Astrocyte of the cerebellum (primary cell): ENCODE measurements around the gene UBE2J1.
A peak's percentile ranks its signal among the peaks of the same experiment; 100 is the strongest.
"Not testable (repeated sequence)": the region's sequence is repeated elsewhere in the genome, so short reads cannot be mapped to it uniquely, and the experiment has no call there.

ENCODE experiments used
- DNase-seq: peaks from one replicate; pipeline ENCODE4 v3.0.0-alpha.2; 2011; ENCODE audit warnings: low read depth
- H3K4me3 ChIP-seq: 2 replicates; pipeline ENCODE4 v1.5.1; 2011; ENCODE audit warnings: mild to moderate bottlenecking, low read depth, low read length, moderate library complexity
- in situ Hi-C: cut with HindIII; loops from 2 replicates; pipeline ENCODE4 v1.10.0; 2017; ENCODE audit warnings: low sequenced_read_pairs
- TF ChIP-seq, protein P1 (sequence below): IDR thresholded peaks from 2 replicates; pipeline ENCODE4 v1.5.1; 2012; ENCODE audit warnings: low read length, low read depth, moderate library complexity, mild to moderate bottlenecking; ENCODE audit errors: missing control alignments

Gene UBE2J1

DNA sequence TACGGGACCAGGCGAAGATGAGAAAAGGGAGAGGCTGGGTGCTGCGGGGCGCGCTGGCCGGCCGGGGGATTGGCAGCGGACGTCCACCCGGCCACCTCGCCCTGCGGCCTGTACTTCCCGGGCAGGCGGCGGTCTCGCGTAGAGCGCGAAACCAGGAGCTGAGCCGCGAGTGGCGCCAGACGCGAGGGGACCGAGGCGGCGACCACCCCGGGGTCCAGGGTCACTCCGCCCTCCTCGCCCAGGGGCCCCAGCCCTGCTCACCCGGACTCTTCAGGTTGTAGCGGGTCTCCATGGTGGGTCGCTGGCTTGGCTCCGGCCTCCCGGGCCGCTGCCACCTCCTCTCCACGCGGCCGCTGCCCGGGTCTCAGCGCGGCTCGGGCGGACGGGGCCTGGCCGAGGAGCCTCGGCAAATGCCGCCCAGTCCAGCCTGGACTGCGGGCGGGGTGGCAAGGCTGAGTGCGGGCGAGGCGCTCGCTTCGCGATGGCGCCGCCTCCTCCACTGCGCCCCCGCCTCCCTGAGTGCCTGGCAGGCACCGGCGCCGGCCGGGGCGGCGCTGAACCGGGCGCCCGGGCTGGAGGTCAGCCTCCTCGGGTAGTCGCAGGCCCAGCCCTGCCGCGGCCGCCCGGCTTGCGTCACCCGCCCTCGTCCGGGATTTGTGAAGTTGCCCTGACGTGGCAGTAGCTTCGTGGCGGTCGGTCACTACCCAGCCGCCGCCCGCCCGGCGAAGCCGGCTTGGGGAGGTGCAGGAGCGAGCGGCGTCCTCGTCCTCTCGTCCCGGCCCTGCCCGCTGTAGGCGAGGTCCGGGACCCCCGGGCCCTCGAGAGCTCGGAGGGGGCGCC lies at the start of gene UBE2J1:
TSS of gene UBE2J1 (minus strand) at position 445 of the 840 bp plus-strand sequence. CDS start at position 292, 153 bp downstream.
- DNase-seq, result peak; percentile 69
- in situ Hi-C loops, result no loop called here
- TF ChIP-seq, protein P1, sequence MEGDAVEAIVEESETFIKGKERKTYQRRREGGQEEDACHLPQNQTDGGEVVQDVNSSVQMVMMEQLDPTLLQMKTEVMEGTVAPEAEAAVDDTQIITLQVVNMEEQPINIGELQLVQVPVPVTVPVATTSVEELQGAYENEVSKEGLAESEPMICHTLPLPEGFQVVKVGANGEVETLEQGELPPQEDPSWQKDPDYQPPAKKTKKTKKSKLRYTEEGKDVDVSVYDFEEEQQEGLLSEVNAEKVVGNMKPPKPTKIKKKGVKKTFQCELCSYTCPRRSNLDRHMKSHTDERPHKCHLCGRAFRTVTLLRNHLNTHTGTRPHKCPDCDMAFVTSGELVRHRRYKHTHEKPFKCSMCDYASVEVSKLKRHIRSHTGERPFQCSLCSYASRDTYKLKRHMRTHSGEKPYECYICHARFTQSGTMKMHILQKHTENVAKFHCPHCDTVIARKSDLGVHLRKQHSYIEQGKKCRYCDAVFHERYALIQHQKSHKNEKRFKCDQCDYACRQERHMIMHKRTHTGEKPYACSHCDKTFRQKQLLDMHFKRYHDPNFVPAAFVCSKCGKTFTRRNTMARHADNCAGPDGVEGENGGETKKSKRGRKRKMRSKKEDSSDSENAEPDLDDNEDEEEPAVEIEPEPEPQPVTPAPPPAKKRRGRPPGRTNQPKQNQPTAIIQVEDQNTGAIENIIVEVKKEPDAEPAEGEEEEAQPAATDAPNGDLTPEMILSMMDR, result no peak
- peak within 1 kb of the TSS; percentile 58 for H3K4me3 ChIP-seq

GRCh38 chr6:89400912-89401399 lies 48.4 kb upstream of the UBE2J1 start:
- in situ Hi-C loops, result no loop called here
- no peak for DNase-seq
- H3K4me3 ChIP-seq, result no peak overlapping the region
- TF ChIP-seq, protein P1, result no peak

DNA sequence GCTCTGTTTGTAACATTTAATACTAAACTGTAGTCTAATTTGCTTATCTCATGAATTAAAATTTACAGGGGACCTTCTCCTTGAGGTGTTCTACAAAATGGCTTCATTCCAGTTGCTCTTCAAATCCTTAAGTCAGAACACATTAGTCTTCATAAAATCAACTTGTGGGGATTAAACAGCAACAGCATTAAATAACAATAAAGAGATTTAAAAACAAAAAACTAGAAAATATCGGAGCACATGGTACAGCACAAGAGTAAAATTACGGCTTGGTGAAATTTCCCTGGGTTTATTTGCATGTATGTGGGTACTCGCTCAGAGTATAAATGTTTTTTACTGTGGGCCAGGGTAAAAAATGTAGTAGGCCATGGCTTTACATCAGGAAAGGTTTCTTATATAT lies 47.5 kb upstream of the UBE2J1 start:
- no peak overlapping the region for H3K4me3 ChIP-seq
- in situ Hi-C loops, result no loop called here
- DNase-seq, result no peak

DNA sequence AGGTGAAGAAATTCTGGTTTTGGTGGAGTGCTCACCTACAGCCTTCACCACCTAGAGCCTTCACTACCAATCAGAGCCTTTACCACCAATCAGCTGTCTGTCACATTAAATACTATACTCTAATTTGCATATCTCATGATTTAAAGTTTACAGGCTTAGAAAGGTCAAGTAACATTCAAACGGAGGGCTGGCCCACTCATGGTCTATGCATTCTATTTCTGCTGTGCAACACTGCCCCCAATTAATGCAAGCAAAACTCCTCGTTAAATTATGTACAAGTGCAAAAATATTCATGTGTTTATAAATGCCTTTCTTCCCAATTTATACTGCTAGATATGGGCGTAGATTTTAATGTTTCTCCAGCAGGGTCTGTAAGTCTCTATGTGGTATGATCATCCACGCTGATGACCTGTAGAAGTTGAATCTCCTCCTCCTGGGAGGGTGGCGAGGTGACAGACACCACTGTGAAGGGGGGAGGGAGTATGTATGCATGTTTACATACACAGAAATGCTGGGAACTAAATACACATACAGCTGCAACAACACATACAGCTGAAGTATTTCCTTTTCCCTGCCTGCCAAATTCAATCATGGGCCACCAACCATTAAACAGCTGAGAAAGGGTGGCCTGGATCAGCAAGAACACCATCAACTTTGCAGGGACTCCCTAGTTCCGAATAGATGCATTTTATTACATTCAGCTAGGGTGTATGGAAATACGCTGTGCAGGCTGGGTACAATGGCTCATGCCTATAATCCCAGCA lies 46.4 kb upstream of the UBE2J1 start:
- no peak overlapping the region for H3K4me3 ChIP-seq
- no peak for DNase-seq
- in situ Hi-C loops, result no loop called here
- TF ChIP-seq, protein P1, result no peak

More for the DNA sequence above, 47.5 kb upstream of the UBE2J1 start:
- TF ChIP-seq, protein P1, result no peak

- in situ Hi-C loops, DNase-seq, H3K4me3 ChIP-seq: not testable (repeated sequence)
These were observed 45.4 kb upstream of the UBE2J1 start for GRCh38 chr6:89397884-89398283.

GRCh38 chr6:89393659-89394058 lies 41.1 kb upstream of the UBE2J1 start:
- no peak overlapping the region for H3K4me3 ChIP-seq
- TF ChIP-seq, protein P1, result no peak
- DNase-seq, result no peak
- in situ Hi-C loops, result no loop called here

- TF ChIP-seq, protein P1, result no peak
- DNase-seq, result no peak
- in situ Hi-C loops, result no loop called here
- no peak overlapping the region for H3K4me3 ChIP-seq
These were observed 40.3 kb upstream of the UBE2J1 start for GRCh38 chr6:89392823-89393222.
